GM18868 (cell line): Measurements from ENCODE around the gene CYP4A11.
"Not testable (repeated sequence)": the region's sequence is repeated elsewhere in the genome, so short reads cannot be mapped to it uniquely, and the experiment has no call there.

Source experiments
- ATAC-seq: cut with Tn5 transposase; IDR thresholded peaks from one replicate; pipeline ENCODE4 v1.9.1; 2021; ENCODE audit warnings: mild to moderate bottlenecking, moderate library complexity; ENCODE audit not compliant: unreplicated experiment

CYP4A11 gene, protein sequence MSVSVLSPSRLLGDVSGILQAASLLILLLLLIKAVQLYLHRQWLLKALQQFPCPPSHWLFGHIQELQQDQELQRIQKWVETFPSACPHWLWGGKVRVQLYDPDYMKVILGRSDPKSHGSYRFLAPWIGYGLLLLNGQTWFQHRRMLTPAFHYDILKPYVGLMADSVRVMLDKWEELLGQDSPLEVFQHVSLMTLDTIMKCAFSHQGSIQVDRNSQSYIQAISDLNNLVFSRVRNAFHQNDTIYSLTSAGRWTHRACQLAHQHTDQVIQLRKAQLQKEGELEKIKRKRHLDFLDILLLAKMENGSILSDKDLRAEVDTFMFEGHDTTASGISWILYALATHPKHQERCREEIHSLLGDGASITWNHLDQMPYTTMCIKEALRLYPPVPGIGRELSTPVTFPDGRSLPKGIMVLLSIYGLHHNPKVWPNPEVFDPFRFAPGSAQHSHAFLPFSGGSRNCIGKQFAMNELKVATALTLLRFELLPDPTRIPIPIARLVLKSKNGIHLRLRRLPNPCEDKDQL

GRCh38 chr1:46941135-46941694, at the start of gene CYP4A11:
Gene CYP4A11 (minus strand): TSS chr1:46941476. CDS start chr1:46941433, 43 bp downstream.
- no peak for ATAC-seq

DNA sequence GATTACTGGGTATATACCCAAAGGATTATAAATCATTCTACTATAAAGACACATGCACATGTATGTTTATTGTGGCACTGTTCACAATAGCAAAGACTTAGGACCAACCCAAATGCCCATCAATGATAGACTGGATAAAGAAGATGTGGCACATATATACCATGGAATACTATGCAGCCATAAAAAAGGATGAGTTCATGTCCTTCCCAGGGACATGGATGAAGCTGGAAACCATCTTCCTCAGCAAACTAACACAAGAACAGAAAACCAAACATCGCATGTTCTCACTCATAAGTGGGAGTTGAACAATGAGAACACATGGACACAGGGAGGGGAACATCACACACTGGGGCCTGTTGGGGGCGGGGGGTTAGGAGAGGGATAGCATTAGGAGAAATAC, 49.3 kb upstream of the CYP4A11 start:
- ATAC-seq: not testable (repeated sequence)

GRCh38 chr1:46983830-46984586, 42.7 kb upstream of the CYP4A11 start:
- ATAC-seq: no peak

- ATAC-seq: no peak
These were observed 42.0 kb upstream of the CYP4A11 start for GRCh38 chr1:46983166-46983829.

- ATAC-seq: no peak
These were observed 27.8 kb upstream of the CYP4A11 start for GRCh38 chr1:46969014-46969619.

DNA sequence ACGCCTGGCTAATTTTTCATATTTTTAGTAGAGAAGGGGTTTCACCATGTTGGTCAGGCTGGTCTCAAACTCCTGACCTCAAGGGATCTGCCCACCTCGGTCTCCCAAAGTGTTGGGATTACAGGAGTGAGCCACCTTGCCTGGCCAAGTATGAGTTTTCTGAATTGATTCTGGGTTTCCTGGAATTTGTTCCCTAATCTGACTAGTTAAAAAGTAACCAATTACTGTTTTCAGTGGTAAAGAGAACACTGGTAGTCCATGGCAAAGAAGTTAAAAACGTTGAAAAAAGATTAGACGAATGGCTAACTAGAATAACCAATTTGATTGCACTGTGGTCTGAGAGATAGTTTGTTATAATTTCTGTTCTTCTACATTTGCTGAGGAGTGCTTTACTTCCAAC, 21.0 kb upstream of the CYP4A11 start:
- not testable (repeated sequence) for ATAC-seq

- no peak for ATAC-seq
These were observed 19.9 kb upstream of the CYP4A11 start for GRCh38 chr1:46961066-46961758.

- ATAC-seq: no peak
These were observed 19.0 kb upstream of the CYP4A11 start for GRCh38 chr1:46960250-46960649.

DNA sequence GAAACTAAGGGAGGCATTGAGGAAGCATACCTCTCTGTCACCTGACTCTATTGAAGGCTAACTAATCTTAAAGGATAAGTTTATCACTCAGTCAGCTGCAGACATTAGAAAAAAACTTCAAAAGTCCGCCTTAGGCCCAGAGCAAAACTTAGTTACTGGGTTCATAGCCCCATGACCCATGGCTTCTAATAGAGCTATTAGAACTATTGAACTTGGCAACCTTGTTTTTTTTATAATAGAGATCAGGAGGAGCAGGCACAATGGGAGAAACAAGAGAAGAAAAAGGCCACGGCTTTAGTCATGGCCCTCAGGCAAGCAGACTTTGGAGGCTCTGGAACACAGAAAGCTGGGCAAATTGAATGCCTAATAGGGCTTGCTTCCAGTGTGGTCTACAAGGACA, 13.8 kb upstream of the CYP4A11 start:
- ATAC-seq: not testable (repeated sequence)

DNA sequence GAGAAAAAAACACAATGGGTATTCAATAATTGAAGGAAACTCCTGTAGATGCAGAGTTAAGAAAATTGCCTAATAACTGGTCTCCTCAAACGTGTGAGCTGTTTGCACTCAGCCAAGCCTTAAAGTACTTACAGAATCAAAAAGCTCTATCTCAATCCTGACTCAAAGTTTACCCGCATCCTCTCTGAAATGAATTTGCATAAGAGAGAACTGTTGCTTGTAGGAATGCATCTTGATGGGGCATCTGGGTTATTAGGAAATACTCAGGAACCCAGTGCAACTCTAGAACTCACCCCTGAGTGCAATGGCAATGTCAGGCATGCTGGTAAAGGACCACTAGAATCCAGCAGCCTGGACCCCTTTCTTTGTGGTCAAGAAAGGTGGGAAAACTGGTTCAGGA, 12.6 kb upstream of the CYP4A11 start:
- not testable (repeated sequence) for ATAC-seq

GRCh38 chr1:46949417-46949666, 8.1 kb upstream of the CYP4A11 start:
- ATAC-seq: not testable (repeated sequence)

DNA sequence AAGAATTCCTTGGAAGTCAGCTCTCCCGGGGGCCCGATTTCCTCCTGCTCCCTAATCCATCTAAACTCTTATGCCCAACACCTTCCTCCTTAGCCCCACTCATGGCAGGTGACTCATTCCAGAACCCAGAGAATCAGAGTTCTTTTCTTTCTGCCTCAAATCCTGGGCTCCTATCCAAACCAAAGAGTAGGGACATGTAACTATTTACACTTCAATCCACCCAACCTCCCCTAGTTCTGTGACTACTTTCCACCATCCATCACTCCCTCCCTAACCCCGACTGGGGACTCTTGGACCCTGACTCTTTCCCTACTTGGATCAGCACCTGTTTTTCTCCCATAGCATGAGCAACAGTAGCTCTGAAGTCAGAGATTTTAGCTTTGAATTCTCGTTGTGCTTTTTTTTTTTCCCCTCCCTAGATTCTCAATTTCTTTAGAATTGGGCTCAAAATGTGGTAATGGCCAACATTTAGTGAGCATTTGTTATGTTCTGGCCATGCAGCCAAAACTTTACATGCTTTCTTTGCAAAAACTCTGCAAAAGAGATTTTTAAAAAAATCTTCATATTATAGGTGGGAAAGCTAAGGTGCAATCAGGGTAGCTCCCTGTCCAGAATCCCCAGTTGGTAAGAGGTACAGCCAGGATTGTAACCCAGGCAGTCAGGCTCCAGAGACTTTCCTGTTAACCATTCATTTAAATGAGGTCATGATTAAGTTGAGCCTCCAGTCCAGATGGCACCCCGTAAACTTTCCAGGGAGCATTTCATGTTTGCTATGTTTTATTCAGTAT, 7.5 kb upstream of the CYP4A11 start:
- no peak for ATAC-seq

DNA sequence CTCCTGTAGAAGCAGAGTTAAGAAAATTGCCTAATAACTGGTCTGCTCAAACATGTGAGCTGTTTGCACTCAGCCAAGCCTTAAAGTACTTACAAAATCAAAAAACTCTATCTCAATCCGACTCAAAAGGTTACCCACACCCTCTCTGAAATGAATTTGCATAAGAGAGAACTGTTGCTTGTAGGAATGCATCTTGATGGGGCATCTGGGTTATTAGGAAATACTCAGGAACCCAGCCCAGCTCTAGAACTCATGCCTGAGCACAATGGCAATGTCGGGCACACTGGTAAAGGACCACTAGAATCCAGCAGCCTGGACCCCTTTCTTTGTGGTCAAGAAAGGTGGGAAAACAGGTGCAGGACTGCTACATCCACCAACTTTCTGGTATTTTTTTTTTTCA, 6.4 kb upstream of the CYP4A11 start:
- ATAC-seq: not testable (repeated sequence)

DNA sequence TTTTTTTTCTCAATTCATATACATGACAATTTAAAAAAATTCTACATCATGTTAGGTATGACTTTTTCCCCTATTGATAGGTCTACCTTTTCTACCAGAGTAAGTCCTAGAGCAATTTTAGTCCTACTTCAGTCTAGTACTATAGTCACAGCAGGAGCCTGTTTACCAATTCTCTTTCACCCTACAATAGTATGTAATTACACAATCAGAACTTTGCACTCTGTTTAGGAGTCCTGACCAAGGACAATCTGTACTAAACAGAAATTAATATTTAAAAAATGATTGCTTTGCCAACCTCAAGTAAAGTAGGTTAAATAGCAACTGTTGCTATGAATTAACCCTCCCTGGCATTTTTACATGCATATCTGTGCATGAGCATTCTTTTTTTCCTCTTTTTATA, 810 bp upstream of the CYP4A11 start:
- no peak for ATAC-seq

DNA sequence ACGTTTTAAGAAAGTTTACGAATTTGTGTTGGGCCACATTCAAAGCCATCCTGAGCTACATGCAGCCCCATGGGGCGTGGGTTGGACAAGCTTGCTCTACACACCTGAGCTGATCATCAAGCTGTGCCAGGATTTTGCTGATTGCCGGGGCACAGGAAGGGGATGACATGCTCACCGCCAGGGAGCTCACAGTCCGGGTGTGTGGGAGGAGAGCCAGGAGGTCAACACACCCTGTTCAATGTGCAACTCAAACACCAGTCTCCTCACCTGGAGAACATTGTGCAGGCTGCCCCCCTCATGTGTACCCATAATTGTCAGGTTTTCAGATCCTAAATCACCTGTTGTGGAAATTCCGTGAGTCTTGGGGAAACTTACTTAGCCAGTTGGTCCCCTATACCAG, 969 bp downstream of the CYP4A11 start:
- no peak for ATAC-seq

- ATAC-seq: no peak
These were observed 4.0 kb downstream of the CYP4A11 start for GRCh38 chr1:46937270-46937669.

GRCh38 chr1:46936788-46937187, 4.5 kb downstream of the CYP4A11 start:
- ATAC-seq: no peak

GRCh38 chr1:46934852-46935251, 6.4 kb downstream of the CYP4A11 start:
- not testable (repeated sequence) for ATAC-seq

DNA sequence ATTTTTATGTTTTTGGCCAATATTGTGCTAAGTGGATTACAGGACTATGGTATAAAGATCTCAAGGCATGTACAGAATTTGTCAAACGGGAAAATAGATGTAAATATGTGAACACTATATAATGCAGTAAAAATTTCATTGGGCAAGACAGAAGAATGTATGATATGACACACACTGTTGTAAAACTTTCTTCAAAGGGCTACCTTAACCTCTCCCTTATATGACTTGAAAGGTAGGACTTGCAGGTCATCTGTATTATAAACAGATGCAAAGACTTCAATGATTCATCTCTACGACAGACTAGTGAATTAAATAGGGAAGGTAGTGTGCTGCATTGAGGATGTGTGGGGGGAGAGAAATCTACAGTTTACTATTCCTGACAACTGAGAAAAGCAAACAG, 9.3 kb downstream of the CYP4A11 start:
- not testable (repeated sequence) for ATAC-seq
